Aorta (tissue), 5 donors: ENCODE measurements around the gene PI4KA. TPM values are rescaled to one million over a fixed set of nuclear protein-coding genes. Genes with fewer than 3 reads are reported as not detected.
A peak's percentile ranks its signal among the peaks of the same experiment; 100 is the strongest.
"Not testable (repeated sequence)": the region's sequence is repeated elsewhere in the genome, so short reads cannot be mapped to it uniquely, and the experiment has no call there.

Experiments
- ATAC-seq: fragments of 200-7000 bp; cut with Tn5 transposase; one replicate; pipeline ENCODE4 v1.9.1; 2022; ENCODE audit warnings: moderate library complexity; ENCODE audit not compliant: low FRiP score
- DNase-seq, 2 donors: peaks; one replicate each; pipeline ENCODE4 v3.0.0-alpha.2; 2020
- H3K27ac ChIP-seq, 2 donors: one replicate each; pipeline ENCODE4 v1.5.1; 2013; ENCODE audit warnings: low read length in 2 of 2, mild to moderate bottlenecking in 2 of 2, moderate library complexity in 2 of 2, control low read depth in 1 of 2, inconsistent platforms in 1 of 2, low read depth in 1 of 2
- H3K27me3 ChIP-seq, 2 donors: one replicate each; pipeline ENCODE4 v1.6.1; 2013; ENCODE audit warnings: control low read depth in 1 of 2, low read length in 1 of 2, mild to moderate bottlenecking in 1 of 2, moderate library complexity in 1 of 2; ENCODE audit not compliant: insufficient read depth in 2 of 2, control insufficient read depth in 1 of 2
- H3K36me3 ChIP-seq, 2 donors: one replicate each; pipeline ENCODE4 v1.6.1; 2013; ENCODE audit warnings: control low read depth in 1 of 2, low read length in 1 of 2, mild to moderate bottlenecking in 1 of 2; ENCODE audit not compliant: insufficient read depth in 2 of 2, control insufficient read depth in 1 of 2
- H3K4me1 ChIP-seq, 2 donors: one replicate each; pipeline ENCODE4 v1.6.1; 2013; ENCODE audit warnings: low read length in 2 of 2, control low read depth in 1 of 2, mild to moderate bottlenecking in 1 of 2, moderate library complexity in 1 of 2; ENCODE audit not compliant: insufficient read depth in 2 of 2, control insufficient read depth in 1 of 2
- H3K4me3 ChIP-seq, 2 donors: one replicate each; pipeline ENCODE4 v1.5.1; 2013; ENCODE audit warnings: low read length in 2 of 2, control low read depth in 1 of 2, mild to moderate bottlenecking in 1 of 2
- H3K9me3 ChIP-seq: one replicate; pipeline ENCODE4 v1.6.1; 2013; ENCODE audit warnings: mild to moderate bottlenecking, low read length; ENCODE audit not compliant: control insufficient read depth
- WGBS, 2 donors: extraction: QIAGEN DNeasy Blood & Tissue Kit; methylation state at CpG; one replicate each; pipeline ENCODE4 v1.1.7; 2013; 5-methylcytosine and 5-hydroxymethylcytosine counted together
- intact Hi-C, 2 donors: fragments of 100-400 bp; cut with DNase I; formaldehyde crosslinking; loops; one replicate each; pipeline versions ENCODE4 v1.14.2 to v1.15.0; 2022
- polyA plus RNA-seq, 2 donors: library from polyadenylated mRNA; stranded (reverse); fragments of 200-250 nt; gene quantifications; one replicate each; pipeline ENCODE4 v1.2.3, GENCODE V29; 2013
- total RNA-seq, 2 donors: library from RNA; stranded (reverse); fragmentation: NEBNext Ultra II Directional; extraction: Animal tissue kit (Norgen Biotek cat#: 25700); gene quantifications; one replicate each; pipeline ENCODE4 v1.2.1, GENCODE V29; 2021
- donor health status: healthy with polysubstance abuse.
- donor health status: Bipolar disorder and iron deficiency.
- donor health status: DM: no; HTN: no; CAD: no.
- donor health status: DM: no; HTN: no; CAD: no.
- donor health status: DM: yes; HTN: yes; CAD: no.

The PI4KA gene
- total and polyA plus RNA-seq, 4 donors = 21.9 to 107 (median 74.8) TPM

DNA sequence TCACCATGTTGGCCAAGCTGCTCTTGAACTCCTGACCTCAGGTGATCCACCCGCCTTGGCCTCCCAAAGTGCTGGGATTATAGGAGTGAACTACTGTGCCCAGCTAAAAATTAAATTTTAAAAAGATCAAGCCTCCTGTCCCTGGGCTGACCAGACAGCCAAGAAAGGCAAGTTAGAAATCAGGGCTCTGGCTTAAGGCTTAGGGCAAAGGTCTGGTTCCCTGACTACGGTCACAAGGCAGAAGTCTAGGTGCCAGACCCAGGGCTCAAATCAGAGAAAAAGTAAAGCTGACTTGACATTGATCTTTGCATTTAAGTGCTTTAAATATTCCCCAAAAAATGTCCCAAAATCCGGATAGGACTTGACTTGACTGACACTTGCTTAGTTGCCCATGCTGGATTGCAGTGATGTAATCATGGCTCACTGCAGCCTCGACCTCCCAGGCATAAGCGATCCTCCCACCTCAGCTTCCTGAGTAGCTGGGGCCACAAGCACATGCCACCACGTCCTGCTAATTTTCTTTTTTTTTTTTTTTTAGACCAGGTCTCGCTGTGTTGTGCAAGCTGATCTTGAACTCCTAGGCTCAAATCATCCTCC, 41.3 kb upstream of the PI4KA start:
- ATAC-seq (no peak), DNase-seq (peak in 1 of 2 donors; percentile 2)
- Histone ChIP-seq H3K4me1 (no peaks in the 10 kb centered on the region), H3K9me3 (no peaks in the 10 kb centered on the region), H3K27me3 (no peaks in the 10 kb centered on the region), H3K36me3 (no peaks in the 10 kb centered on the region), H3K4me3 (no peak overlapping the region), H3K27ac (no peak overlapping the region)
- intact Hi-C loops = no loop called here
- 82 to 83% methylated on average over 7 of the region's 7 CpGs for WGBS, 2 donors

DNA sequence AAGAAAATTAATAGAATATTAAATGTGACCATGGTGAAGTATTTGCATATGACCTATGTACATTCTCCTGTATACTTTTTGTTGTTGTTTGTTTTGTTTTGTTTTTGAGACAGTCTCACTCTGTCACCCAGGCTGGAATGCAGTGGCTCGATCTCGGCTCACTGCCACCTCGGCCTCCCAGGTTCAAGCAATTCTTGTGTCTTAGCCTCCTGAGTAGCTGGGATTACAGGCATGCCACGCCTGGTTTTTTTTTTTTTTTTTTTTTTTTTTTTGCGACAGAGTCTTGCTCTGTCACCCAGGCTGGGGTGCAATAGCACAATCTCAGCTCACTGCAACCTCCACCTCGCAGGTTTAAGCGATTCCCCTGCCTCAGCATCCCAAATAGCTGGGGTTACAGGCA, 39.1 kb upstream of the PI4KA start:
- H3K27ac ChIP-seq, H3K4me1 ChIP-seq, DNase-seq, H3K36me3 ChIP-seq, H3K27me3 ChIP-seq, intact Hi-C loops, H3K4me3 ChIP-seq, ATAC-seq, H3K9me3 ChIP-seq: not testable (repeated sequence)
- WGBS, 2 donors = 76 to 93% methylated on average over 7 of the region's 7 CpGs

DNA sequence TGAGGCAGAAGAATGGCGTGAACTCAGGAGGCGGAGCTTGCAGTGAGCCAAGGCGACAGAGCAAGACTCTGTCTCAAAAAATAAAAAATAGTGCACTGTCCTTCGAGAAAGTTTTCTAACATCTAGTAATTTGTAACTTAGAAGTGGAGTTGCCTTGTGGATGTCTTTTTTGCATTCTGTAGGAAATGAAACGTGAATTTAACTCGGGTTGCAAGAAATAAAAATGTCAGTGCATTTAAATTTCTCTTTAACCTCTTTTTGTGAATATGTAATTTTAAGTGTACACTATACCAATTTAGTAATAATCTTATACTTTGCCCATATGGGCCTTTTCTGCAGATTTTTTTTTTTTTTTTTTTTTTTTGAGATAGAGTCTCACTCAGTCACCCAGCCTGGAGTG, 32.4 kb upstream of the PI4KA start:
- no peak for ATAC-seq
- H3K4me3 ChIP-seq = no peak overlapping the region
- no peak overlapping the region for H3K27ac ChIP-seq
- WGBS, 2 donors = 92 to 95% methylated on average over 6 of the region's 6 CpGs
- no peaks in the 10 kb centered on the region for H3K4me1 ChIP-seq
- intact Hi-C loops = no loop called here
- DNase-seq = no peak
- H3K36me3 ChIP-seq = peaks cover 0 to 8% of the 10 kb centered on the region in 2 donors
- H3K27me3 ChIP-seq = no peaks in the 10 kb centered on the region
- no peaks in the 10 kb centered on the region for H3K9me3 ChIP-seq

DNA sequence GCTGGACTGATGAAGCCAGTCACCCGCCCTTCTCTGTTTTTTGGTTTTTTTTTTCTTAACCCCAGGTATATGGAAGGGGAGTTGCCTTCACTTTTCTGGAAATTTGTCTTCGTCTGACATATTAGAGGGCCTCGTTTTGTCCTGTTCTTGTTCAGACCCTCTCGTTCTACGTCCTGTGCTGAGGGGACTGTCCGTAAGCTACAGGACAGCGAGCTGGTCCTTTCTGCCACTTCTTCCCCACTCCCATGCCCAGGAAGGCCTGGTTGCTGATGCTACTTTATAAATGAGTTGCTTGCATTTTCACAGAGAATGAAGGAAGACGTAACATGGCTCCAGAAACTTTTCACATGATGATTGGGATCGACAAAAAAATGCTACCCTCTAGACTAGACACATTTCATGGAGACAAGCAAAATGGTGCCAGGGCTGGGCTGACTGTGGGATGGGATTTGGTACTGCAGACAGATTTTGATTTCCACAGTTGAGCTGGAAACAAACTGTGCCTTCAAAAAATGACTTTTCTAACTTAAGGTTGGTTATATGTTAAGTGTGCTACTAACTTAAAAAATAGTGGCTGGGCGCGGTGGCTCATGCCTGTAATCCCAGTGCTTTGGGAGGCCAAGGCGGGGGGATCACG, 31.4 kb upstream of the PI4KA start:
- no peak for DNase-seq
- Histone ChIP-seq H3K9me3 (no peaks in the 10 kb centered on the region), H3K27ac (no peak overlapping the region), H3K27me3 (no peaks in the 10 kb centered on the region), H3K4me3 (no peak overlapping the region), H3K36me3 (peaks cover 0 to 8% of the 10 kb centered on the region in 2 donors), H3K4me1 (no peaks in the 10 kb centered on the region)
- intact Hi-C loops = loop anchor here in 1 of 2 donors (5.0 kb wide), 1 partner anchor 92 kb away; the partner anchor contains the start of gene LZTR1
- 86 to 91% methylated on average over 13 of the region's 13 CpGs for WGBS, 2 donors
- ATAC-seq = no peak

DNA sequence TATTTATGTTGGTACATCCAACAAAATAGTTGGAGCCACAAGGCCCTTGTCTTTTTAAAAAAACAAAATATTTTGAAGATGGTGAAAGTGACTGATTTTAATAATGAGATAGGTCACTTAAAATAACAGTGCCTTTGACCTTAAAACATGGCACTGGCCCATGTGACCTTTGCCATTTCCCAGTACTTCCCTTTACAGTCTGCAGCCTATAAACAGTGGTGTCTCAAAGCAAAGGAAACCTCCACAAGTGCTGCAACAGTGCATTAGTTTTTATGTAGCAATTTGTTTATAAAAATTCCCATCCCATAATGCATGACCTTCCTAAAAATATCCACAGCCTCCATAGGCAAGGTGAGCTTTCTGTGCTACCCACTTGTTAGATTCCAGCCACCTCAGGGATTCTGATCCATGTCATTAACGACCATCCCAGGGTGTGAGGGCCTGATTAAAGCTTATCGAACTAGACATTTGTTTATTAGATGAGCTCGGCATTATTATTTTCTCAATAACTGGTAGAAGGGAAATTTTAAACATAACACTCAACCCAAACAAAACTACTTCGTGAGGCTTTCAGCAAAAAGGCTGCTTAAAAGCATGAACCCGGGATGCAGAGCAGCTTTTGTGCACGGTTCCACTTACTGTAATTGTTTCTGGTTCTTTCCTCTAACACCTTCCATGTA, 30.6 kb upstream of the PI4KA start:
- Histone ChIP-seq H3K27ac (no peak overlapping the region), H3K27me3 (no peaks in the 10 kb centered on the region), H3K4me3 (no peak overlapping the region), H3K36me3 (peaks cover 0 to 8% of the 10 kb centered on the region in 2 donors), H3K9me3 (no peaks in the 10 kb centered on the region), H3K4me1 (no peaks in the 10 kb centered on the region)
- intact Hi-C loops = loop anchor here in 1 of 2 donors (5.0 kb wide), 1 partner anchor 93 kb away; the partner anchor contains the start of gene LZTR1
- ATAC-seq = no peak
- 91 to 92% methylated on average over 6 of the region's 6 CpGs for WGBS, 2 donors
- no peak for DNase-seq

DNA sequence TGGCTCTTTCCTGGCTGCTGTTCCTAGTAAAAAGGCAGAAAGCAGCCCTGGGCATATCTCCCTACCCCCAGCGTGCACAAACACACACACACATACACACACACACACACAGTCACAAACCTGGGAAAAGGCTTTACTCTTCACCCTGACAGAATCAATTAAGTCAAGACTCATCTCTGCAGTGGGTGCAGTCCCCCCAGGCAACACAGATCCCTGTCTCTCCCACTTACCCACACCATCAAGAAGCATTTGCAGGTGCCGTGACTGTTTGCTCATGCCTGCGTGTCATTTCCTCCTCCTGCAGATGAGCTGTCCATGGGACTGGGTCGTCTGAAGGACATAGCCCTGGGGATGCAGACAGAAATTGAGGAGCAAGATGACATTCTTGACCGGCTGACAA, 28.8 kb upstream of the PI4KA start:
- H3K36me3 ChIP-seq = peaks cover 0 to 12% of the 10 kb centered on the region in 2 donors
- H3K4me3 ChIP-seq = no peak overlapping the region
- no peaks in the 10 kb centered on the region for H3K4me1 ChIP-seq
- DNase-seq = no peak
- no peaks in the 10 kb centered on the region for H3K27me3 ChIP-seq
- intact Hi-C loops = loop anchor here in 1 of 2 donors (5.0 kb wide), 1 partner anchor 95 kb away; the partner anchor contains the start of gene LZTR1
- H3K27ac ChIP-seq = no peak overlapping the region
- no peaks in the 10 kb centered on the region for H3K9me3 ChIP-seq
- 84 to 88% methylated on average over 5 of the region's 5 CpGs for WGBS, 2 donors
- no peak for ATAC-seq

DNA sequence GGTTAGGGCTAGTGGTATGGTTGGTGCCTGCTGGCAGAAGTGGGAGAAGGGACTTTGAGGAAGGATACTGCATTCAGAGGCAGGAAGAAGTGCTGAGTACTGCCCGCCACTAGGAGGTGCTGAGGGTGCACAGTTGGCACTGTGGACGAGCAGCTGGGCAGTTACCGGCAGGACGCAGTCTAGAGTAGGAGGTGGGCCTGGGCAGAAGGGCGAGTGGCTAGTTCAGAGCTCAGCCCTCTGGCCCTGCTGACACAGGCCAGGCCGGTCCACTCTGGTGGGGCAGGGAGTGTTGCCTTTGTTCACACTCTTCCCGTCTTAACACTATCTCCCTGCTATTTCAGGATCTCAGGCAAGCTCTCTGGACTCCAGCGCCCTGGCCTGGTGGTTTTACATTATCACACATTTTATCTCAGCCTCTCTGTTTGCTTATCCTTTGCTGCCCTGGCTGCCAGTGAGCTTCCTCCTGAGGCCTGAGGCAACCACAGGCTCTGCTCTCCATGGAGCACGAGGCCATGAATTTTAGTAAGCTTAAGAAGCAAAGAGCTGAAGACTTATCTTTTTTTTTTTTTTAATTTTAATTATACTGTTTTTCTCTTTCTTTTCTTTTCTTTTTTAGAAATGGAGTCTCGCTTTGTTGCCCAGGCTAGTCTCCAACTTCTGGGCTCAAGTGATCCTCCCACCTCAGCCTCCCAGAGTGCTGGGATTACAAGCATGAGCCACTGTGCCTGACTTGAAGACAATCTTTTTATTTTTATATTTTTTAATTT, 27.1 kb upstream of the PI4KA start:
- Histone ChIP-seq H3K4me3 (no peak overlapping the region), H3K27me3 (no peaks in the 10 kb centered on the region), H3K36me3 (peaks cover 0 to 12% of the 10 kb centered on the region in 2 donors), H3K9me3 (no peaks in the 10 kb centered on the region), H3K27ac (peak overlapping the region in 1 of 2 donors; percentile 13), H3K4me1 (no peaks in the 10 kb centered on the region)
- WGBS, 2 donors = 16 to 17% methylated on average over 10 of the region's 10 CpGs
- intact Hi-C loops = loop anchor here in 1 of 2 donors (1.0 to 5.0 kb wide), 2 partner anchors 32 to 97 kb away; partner anchors contain the start of genes CRKL and LZTR1
- ATAC-seq (peak; percentile 94), DNase-seq (peak; percentile 89 to 93)

DNA sequence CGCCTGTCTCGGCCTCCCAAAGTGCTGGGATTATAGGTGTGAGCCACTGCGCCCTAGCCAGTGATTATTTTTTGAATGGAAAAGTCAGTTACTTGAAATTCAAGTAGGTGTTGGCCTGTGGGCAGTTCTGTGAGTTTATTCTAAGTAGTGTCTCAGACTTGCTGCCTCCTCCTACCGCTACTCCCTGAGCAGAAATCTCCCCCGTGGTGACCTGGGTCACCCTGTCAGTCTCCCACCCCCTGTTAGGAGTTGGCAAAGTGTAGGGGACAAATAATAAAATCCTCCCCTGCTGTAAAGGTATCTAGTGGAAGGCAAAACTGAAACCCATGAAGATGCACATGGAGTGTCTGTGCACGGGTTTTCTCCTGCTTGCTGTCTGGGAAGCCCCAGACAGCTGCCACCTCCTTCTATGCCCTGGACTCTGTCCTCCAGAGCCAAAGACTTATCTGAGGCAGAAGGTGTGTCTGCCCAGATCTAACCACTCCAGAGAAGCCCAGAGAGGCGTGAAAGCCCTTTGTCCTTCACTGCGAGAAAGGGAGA, 26.5 kb upstream of the PI4KA start:
- ATAC-seq (no peak), DNase-seq (no peak)
- Histone ChIP-seq H3K27me3 (no peaks in the 10 kb centered on the region), H3K4me1 (no peaks in the 10 kb centered on the region), H3K27ac (no peak overlapping the region), H3K36me3 (peaks cover 0 to 10% of the 10 kb centered on the region in 2 donors), H3K4me3 (no peak overlapping the region), H3K9me3 (no peaks in the 10 kb centered on the region)
- WGBS, 2 donors = 73% methylated on average over 8 of the region's 8 CpGs
- intact Hi-C loops = loop anchor here in 1 of 2 donors (1.0 to 5.0 kb wide), 2 partner anchors 32 to 97 kb away; partner anchors contain the start of genes CRKL and LZTR1
